H7 (cell line): ENCODE measurements around the gene UBQLN4. TPM values are rescaled to one million over a fixed set of nuclear protein-coding genes. Genes with fewer than 3 reads are reported as not detected.
"Not testable (repeated sequence)": the region's sequence is repeated elsewhere in the genome, so short reads cannot be mapped to it uniquely, and the experiment has no call there.

ENCODE experiments used
- DNase-seq: peaks from one replicate; pipeline ENCODE4 v3.0.0; 2012
- H3K27me3 ChIP-seq: 2 replicates; pipeline ENCODE4 v1.6.0; 2011; ENCODE audit warnings: mild to moderate bottlenecking, low read length; ENCODE audit not compliant: control insufficient read depth, insufficient read depth
- H3K36me3 ChIP-seq: replicated peaks from 2 replicates; pipeline ENCODE4 v1.5.1; 2011; ENCODE audit warnings: low read length; ENCODE audit not compliant: control insufficient read depth, insufficient read depth
- H3K4me3 ChIP-seq: 2 replicates; pipeline ENCODE4 v1.5.1; 2011; ENCODE audit warnings: low read depth, mild to moderate bottlenecking, control low read depth, low read length, moderate library complexity; ENCODE audit not compliant: insufficient read depth
- total RNA-seq: library from RNA; depleted of rRNA; stranded (reverse); fragments of >200 nt; shearing (Covaris generic); gene quantifications from 2 replicates; pipeline ENCODE4 v1.2.3, GENCODE V29; 2014

Gene UBQLN4
- total RNA-seq, 1 experiment from 2014 or later, result 64.6 TPM

- H3K27me3 ChIP-seq, result no peaks in the 10 kb centered on the region
- H3K36me3 ChIP-seq, result peaks cover 13% of the 10 kb centered on the region
- no peak overlapping the region for H3K4me3 ChIP-seq
- DNase-seq, result peak; percentile 65
These were observed 21.6 kb upstream of the UBQLN4 start for GRCh38 chr1:156075162-156075561.

DNA sequence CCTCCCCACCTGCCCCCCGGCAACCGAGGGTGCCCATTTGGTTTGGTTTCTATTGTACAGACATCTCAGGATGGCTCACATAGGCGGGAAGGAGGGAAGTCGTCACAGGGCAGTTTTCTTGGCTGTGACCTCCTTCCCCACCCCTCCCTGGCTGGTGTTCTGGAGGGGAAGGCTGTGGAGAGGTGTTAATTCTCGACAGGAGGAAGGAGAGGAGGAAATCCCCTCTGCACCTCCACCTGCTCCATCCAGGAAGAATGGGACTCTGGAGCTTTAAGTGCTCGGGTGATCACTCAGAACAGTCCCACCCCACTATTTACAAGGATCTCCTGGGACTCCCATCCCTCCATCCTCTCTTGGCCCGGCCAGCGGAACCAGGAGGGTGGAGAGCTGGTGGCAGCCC, 21.1 kb upstream of the UBQLN4 start:
- peak; percentile 68 for DNase-seq
- H3K36me3 ChIP-seq, result peaks cover 15% of the 10 kb centered on the region
- H3K4me3 ChIP-seq, result no peak overlapping the region
- H3K27me3 ChIP-seq, result no peaks in the 10 kb centered on the region

DNA sequence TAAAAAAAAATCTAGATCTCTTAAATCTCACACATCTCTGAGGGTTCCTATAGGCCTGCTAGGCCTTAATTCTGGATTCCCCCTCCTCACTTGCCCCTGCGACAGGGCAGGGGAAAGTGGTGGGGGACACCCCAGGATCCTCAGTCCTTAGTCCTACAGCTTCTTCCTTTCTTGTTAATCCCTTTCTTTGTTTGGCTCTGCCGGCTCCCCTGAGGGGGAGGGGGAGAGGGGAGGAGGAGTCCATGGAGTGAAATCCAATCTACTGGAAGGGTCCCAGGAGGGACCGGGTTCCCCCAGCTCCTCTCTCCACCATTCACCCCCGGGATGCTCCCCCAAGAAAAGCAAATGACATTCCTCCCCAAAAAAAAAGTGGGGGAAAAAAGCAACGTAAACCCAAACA, 20.1 kb upstream of the UBQLN4 start:
- Histone ChIP-seq H3K4me3 (no peak overlapping the region), H3K27me3 (no peaks in the 10 kb centered on the region), H3K36me3 (peaks cover 16% of the 10 kb centered on the region)
- peak; percentile 95 for DNase-seq

GRCh38 chr1:156073110-156073687, 19.6 kb upstream of the UBQLN4 start:
- H3K27me3 ChIP-seq, result no peaks in the 10 kb centered on the region
- H3K36me3 ChIP-seq, result peaks cover 18% of the 10 kb centered on the region
- no peak overlapping the region for H3K4me3 ChIP-seq
- peak; percentile 30 for DNase-seq

GRCh38 chr1:156072251-156072650, 18.7 kb upstream of the UBQLN4 start:
- Histone ChIP-seq H3K4me3 (no peak overlapping the region), H3K27me3 (no peaks in the 10 kb centered on the region), H3K36me3 (peaks cover 20% of the 10 kb centered on the region)
- DNase-seq, result no peak

GRCh38 chr1:156071332-156071816, 17.8 kb upstream of the UBQLN4 start:
- H3K27me3 ChIP-seq, H3K4me3 ChIP-seq, DNase-seq: not testable (repeated sequence)
- H3K36me3 ChIP-seq, result peaks cover 20% of the 10 kb centered on the region

DNA sequence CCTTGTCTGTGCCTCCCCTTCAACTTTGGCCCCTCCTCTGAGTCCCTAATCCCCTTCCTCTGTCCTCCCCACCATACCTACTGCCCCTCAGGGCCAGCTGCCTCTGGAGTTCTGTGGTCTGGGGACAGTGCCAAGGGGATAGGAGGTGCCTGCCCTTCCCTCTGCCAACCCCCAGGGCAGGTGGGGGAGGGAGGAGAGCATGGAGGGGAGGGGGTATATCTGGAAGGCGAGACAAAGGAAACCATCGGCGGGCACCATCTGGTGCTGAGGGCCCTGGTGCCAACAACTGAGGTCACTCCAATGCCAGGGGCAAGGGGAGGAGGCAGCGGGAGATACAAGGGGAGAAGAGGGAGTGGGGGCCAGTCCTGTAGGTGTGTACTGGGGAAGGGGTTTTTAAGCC, 16.9 kb upstream of the UBQLN4 start:
- no peak overlapping the region for H3K4me3 ChIP-seq
- H3K36me3 ChIP-seq, result peaks cover 15% of the 10 kb centered on the region
- H3K27me3 ChIP-seq, result no peaks in the 10 kb centered on the region
- peak; percentile 43 for DNase-seq

GRCh38 chr1:156069490-156070455, 16.2 kb upstream of the UBQLN4 start:
- no peaks in the 10 kb centered on the region for H3K27me3 ChIP-seq
- no peak for DNase-seq
- peaks cover 15% of the 10 kb centered on the region for H3K36me3 ChIP-seq
- no peak overlapping the region for H3K4me3 ChIP-seq

GRCh38 chr1:156067262-156067661, 13.7 kb upstream of the UBQLN4 start:
- Histone ChIP-seq H3K27me3 (no peaks in the 10 kb centered on the region), H3K4me3 (no peak overlapping the region), H3K36me3 (peaks cover 10% of the 10 kb centered on the region)
- DNase-seq, result no peak

GRCh38 chr1:156065871-156066270, 12.3 kb upstream of the UBQLN4 start:
- peaks cover 10% of the 10 kb centered on the region for H3K36me3 ChIP-seq
- DNase-seq, result peak; percentile 55
- peaks cover 2% of the 10 kb centered on the region; the same call in 1 of the 2 replicates for H3K27me3 ChIP-seq
- H3K4me3 ChIP-seq, result no peak overlapping the region

GRCh38 chr1:156065212-156065611, 11.6 kb upstream of the UBQLN4 start:
- DNase-seq, result no peak
- Histone ChIP-seq H3K27me3 (peaks cover 2% of the 10 kb centered on the region; the same call in 1 of the 2 replicates), H3K4me3 (no peak overlapping the region), H3K36me3 (peaks cover 10% of the 10 kb centered on the region)

GRCh38 chr1:156064615-156065014, 11.0 kb upstream of the UBQLN4 start:
- peaks cover 2% of the 10 kb centered on the region; the same call in 1 of the 2 replicates for H3K27me3 ChIP-seq
- H3K36me3 ChIP-seq, result peaks cover 6% of the 10 kb centered on the region
- H3K4me3 ChIP-seq, result no peak overlapping the region
- no peak for DNase-seq

DNA sequence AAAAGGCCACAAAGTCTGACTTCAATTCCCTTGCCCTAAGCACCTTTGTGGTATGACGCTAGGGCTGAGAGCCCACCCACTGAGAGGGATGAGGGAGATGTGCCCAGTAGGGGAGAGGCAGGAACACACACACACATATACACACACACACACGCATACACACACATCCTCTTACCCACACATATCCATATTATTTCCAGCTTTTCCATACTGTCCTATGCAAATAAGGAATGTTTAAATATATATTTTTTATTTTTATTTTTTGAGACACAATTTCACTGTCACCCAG, 10.3 kb upstream of the UBQLN4 start:
- no peak for DNase-seq

GRCh38 chr1:156062189-156062588, 8.6 kb upstream of the UBQLN4 start:
- H3K36me3 ChIP-seq, result peaks cover 2% of the 10 kb centered on the region

More for the DNA sequence above, 10.3 kb upstream of the UBQLN4 start:
- no peak overlapping the region for H3K4me3 ChIP-seq
- H3K27me3 ChIP-seq, result peaks cover 2% of the 10 kb centered on the region; the same call in 1 of the 2 replicates
- H3K36me3 ChIP-seq, result peaks cover 5% of the 10 kb centered on the region

More at GRCh38 chr1:156062189-156062588, 8.6 kb upstream of the UBQLN4 start:
- H3K27me3 ChIP-seq, result peaks cover 2% of the 10 kb centered on the region; the same call in 1 of the 2 replicates
- H3K4me3 ChIP-seq, result no peak overlapping the region
- no peak for DNase-seq
